Activated effector memory CD4-positive, alpha-beta T cell treated with anti-CD3 and anti-CD28 coated beads, Interleukin-2, amount 50 U/mL, for 16 hours (primary cell): ENCODE results near the gene PTPRN2.
"Not testable (repeated sequence)": the region's sequence is repeated elsewhere in the genome, so short reads cannot be mapped to it uniquely, and the experiment has no call there.

ENCODE experiments used
- DNase-seq: peaks from one replicate; pipeline ENCODE4 v3.0.0-alpha.2; 2020

Gene PTPRN2

DNA sequence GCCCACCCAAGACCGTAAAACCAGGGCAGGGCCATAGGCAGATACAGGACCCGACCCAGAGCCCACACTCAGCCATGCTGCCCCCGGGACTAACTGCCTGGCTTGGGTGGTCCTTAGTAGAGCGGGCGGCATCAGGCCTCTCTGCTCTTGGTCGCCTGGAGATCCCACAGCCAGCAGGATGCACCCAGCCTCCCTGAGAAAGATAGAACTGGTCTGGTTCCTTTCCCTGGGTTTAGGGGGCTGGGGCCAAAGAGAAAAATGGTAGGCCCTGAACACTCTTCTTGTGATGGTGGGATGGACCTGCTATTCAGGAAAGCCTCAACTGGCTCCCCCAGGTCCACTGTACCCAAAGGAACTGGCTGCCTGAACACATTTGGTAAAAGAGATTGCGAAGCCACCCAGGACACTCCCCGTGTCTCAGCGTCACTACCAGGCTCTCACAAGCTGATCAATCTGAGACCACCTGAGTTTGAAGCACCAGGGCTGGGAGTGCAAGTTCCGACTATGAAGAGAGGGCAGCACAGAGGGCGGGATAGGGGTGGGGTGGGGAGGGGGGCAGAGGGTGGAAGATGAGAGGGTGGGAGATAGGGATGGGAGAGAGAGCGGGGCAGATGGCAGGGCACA, 659.3 kb downstream of the PTPRN2 start:
- DNase-seq = no peak

DNA sequence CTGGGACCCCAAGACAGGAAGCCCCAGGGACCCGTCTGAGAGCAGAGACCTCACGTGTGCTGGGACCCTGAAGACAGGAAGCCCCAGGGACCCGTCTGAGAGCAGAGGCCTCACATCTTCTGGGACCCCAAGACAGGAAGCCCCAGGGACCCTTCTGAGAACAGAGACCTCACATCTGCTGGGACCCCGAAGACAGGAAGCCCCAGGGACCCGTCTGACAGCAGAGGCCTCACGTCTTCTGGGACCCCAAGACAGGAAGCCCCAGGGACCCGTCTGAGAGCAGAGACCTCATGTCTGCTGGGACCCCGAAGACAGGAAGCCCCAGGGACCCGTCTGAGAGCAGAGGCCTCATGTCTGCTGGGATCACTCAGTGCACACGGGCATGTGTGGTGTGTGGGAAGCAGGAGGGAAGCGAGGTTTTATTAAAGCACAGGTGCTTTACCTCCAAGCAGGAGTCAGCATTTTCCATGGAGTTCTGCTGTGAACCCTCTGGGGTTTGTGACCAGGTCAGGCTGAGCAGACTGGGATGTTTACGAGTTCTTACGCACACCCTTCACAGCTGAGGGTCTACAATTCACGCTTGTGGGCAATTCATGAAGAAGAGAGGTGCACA, 660.2 kb downstream of the PTPRN2 start:
- DNase-seq = no peak

DNA sequence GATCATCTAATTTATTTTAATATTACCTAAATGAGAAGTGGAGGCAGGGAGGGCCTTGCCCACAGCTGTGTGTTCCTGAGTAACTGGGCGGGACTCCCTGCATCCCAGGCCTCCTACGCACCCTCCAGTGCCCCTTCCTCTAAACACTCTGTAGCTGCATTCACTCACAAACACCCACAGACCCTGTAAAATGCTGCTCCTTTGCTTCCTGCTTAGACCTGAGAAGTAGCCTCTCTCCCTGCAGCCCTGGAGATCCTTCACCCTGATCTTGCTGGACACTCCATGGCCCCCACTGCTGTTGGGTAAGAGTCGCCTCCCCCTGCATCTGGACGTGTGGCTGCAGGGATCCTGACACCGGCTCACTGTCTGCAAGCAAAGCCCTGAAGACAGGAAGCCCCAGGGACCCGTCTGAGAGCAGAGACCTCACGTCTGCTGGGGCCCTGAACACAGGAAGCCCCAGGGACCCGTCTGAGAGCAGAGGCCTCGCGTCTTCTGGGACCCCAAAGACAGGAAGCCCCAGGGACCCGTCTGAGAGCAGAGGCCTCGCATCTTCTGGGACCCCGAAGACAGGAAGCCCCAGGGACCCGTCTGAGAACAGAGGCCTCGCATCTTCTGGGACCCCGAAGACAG, 661.0 kb downstream of the PTPRN2 start:
- no peak for DNase-seq

DNA sequence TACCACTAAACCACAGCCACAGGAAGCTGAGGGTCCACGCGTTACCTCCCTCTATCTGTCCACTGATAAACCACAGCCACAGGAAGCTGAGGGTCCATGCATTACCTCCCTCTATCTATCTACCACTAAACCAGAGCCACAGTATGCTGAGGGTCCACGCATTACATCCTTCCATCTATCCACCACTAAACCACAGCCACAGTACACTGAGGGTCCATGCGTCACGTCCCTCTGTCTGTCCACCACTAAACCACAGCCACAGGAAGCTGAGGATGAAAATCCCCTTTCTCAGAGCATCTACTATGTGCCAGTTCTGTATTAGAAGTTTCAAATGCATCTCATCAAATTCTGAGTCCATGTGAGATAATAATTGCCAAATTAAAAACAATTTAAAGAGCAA, 661.5 kb downstream of the PTPRN2 start:
- DNase-seq = no peak

DNA sequence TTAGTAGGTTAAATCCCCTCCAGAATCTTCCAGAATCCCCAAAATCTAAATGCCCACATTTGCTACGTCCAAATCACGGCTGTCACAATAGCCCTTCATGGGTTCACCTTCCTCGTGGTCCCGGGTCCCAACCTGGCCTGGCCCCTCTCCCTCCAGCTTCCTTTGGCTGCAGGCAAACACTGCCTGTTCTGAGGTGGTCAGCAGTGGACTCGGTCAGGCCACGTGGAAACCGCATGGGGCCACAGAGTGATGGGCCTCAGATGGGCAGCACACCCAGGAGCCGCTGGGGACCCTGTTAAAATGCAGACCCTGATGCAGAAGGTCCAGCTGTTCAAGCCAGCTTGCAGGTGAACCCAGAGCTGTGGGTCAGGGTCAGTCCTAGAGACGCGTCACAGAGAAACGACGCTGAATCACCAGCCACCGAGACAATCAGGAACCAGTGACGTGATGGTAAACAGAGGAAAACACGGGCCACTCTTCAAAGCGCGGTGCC, 662.2 kb downstream of the PTPRN2 start:
- no peak for DNase-seq

DNA sequence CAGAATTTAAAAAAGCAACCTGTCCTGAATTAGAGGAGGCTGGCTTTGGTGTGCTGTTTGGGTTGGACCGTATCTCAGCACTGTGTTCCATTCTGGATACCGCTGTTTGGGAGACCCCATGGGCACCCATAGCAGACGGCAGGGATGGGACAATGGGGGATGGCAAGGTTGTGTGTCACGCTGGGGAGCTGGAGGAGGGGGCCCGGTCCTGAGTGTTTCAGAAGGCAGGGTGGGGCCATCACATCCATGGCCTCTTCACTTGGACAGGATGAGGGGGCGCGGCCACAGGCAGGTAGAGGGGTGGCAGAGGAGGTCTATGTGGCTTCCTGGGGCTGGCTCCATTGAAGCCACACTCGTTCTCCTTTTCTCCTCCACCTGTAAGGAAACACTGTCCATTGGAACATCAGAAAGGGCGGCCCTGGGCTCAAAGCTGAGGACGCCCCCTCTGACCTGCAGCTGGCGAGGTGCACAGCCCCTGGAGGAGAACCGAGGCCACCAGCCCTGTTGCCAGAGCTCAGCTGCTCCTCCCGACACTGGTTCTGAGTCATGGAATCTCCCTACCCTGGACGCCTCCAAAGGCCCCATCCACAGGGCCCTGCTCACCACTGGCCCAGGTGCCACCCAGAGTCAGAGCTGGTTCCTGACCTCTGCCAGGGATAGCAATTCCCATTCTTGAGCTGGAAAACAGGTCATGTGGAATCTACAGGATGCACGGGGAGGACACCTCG, 663.6 kb downstream of the PTPRN2 start:
- DNase-seq = no peak

DNA sequence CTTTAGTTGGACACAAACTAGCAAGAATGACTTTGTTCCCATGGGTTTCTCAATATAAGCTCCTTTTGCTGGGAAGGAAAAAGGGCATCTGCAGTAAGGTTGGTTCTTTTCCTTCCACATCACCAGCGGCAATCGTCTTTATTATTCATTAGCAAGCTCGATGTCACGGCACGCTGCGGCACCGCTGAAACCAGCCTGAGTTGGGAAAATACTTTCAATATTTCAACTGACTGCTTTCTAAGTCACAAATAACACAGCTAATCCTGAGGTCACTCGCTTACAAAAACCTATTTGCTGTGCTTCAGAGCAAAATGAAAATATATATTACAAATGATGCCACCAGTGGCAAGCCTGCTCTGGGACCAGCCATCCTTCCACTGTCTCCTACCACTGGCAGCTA, 665.0 kb downstream of the PTPRN2 start:
- no peak for DNase-seq

DNA sequence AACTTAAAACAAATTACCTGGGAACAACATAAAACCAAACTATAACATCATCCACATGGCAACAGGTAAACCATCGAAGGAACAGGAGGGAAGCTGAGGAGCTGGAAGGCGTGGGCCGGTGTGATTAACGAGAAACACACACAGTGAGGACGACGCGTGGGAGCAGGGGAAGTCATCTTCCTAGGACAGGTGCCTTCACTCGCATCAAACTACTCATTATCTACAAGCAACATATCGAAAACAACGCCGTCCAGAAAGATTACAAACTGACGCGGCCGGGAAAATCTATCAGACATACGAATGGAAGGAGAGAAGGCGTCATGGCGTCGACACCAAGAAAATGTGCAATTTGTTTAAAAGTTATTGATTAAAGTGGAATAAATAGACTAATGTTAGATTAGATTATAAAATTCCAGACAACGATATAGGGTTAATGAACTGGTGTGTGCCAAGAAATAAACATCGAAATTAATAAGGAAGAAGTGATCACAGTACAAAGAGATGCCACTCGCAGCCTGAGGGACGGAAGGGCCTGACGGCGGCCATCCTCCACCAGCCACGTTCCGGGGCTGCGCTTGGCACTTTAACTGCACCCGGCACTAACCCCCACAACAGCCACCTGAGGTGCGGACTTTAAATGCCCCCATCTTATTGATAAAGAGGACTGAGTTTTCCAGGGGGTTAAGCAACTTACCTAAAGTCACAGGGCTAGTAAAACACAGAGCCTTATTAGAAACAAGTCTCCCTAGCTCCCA, 669.1 kb downstream of the PTPRN2 start:
- DNase-seq = no peak

DNA sequence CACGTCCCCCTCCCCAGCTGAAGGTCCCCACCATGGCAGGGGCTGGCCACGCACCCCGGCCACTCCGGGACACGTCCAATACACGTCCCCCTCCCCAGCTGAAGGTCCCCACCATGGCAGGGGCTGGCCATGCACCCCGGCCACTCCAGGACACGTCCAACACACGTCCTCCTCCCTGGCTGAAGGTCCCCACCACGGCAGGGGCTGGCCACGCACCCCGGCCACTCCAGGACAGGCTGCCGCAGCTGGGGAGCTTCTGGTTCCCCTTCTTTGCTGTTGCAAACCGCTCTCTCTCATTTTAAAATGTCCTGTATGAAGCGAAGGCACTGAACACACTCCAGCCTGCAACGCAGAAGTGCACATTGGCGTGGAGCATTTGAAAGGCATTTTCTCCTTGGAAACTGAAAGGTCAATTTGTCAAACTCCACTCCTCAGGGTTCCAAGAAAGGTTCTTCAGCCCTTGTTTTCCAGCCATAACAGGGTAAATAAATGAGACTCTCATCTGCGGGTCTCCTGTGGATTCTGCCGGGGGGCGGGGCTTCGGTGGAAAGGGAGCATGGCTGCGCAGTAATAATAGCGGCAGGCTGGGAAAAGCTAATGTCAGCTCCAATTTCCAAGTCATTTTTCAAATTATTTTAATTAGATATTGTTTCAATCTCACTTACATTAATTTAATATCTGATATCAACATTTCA, 670.5 kb downstream of the PTPRN2 start:
- no peak for DNase-seq

DNA sequence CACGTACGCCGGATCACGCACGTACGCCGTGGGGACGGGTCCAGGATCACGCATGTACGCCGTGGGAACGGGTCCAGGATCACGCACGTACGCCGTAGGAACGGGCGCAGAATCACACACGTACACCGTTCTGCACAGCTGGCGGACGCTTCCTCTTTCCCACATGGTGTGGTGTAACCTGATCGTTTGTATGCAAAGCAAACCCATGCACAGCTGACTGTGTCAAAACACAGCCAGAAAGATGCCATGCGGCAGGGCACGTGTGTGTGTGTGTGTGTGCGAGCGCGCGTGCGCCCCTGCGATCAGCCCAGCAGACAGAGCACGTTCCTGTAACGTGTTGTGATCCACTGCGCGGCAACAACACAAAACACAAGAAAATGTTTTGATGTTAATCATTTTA, 677.2 kb downstream of the PTPRN2 start:
- no peak for DNase-seq

DNA sequence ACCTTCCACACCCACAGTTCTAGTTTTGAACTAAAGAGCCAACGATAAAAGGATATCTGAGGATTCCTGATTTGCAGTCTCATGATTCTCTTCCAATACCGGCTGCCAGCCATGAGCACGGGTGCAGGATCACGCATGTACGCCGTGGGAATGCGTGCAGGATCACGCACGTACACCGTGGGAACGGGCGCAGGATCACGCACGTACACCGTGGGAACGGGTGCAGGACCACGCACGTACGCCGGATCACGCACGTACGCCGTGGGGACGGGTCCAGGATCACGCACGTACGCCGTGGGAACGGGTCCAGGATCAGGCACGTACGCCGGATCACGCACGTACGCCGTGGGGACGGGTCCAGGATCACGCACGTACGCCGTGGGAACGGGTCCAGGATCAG, 677.6 kb downstream of the PTPRN2 start:
- not testable (repeated sequence) for DNase-seq

DNA sequence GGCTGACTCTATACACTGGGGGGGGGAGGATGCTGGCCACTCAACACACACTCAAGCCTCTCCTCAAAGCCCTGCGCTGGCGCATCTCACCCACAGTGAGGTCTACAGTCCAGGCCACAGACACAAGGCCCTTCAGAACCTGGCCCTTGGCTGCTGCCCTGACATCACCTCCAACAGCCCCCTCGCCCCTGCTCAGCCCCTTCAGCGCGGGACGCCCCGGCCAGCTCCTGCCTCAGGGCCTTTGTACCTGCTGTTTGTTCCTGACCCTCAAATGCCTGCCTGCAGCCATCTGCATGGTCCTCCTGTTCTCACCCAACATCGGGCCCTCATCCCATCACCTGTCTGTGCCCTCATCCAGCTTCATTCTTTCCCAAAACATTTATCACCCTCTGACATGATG, 678.3 kb downstream of the PTPRN2 start:
- DNase-seq = peak; percentile 46

DNA sequence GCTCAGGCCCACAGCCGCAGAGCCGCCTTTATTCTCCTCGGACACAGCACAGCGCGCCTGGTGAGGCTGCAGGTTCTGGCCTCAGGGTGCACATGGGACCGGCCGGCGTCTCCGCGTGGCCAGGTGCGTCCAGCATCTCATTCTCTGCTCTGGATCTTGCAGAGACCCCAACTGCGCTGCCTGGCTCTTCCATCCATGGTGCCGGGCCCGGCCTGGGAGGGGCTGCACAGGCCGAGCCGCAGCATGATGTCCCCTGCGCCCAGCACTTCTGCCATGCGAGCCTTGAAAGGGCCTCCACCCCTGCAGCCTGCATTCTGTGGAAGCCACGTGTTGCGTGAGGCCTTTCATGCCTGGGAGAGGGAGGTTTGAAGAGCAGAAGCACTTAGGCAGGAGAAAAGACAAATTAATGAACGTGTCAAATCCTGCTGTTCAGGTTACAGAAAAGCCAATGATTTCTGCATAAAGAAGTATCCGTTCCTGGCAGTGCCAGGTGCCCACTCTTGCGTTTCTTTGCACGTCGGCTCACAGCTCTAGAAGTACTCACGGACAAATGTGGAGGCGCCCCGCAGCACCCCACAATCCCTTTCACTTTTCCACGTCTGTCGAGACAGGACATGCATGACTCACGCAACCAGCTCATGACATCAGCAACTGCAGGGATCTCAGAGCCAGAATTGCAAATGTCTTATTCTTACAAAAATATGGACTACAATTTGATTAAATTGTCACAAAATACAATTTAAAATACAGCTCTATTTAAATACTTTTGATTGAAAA, 679.4 kb downstream of the PTPRN2 start:
- DNase-seq = peak; percentile 56

DNA sequence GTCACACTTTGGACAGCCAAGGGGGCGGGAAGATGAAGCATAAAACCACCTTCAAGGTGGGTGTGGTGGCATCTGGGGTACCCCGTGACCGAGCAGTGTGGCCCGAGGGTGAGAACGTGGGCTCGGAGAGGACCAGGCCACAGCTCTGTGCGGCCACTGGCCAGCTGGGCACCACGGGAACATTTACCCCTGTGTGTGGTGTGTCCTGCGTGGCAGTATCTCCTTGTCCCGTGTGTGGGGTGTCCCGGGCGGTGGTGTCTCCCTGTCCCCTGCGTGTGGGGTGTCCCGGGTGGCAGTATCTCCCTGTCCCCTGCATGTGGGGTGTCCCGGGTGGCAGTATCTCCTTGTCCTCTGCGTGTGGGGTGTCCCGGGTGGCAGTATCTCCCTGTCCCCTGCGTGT, 680.5 kb downstream of the PTPRN2 start:
- DNase-seq = peak; percentile 33

DNA sequence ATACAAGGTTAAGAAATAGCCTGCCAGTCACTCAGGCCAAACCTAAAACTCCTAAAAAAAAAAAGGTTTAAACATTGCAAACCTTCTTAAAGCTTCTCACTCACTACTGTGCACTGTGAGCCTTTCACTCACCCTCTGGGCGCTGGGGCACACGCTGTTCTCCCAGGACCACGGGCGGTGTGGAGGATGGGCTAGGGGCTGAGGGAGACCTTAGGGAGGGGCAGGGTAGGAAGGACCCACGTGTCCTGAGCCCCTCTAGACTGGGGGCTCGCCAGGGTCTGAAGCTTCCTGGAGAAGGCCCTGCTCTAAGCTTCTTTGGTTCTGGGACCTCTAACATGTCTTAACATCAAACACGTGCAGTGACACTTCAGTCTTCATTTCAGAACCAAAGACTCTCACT, 681.0 kb downstream of the PTPRN2 start:
- peak; percentile 37 for DNase-seq

DNA sequence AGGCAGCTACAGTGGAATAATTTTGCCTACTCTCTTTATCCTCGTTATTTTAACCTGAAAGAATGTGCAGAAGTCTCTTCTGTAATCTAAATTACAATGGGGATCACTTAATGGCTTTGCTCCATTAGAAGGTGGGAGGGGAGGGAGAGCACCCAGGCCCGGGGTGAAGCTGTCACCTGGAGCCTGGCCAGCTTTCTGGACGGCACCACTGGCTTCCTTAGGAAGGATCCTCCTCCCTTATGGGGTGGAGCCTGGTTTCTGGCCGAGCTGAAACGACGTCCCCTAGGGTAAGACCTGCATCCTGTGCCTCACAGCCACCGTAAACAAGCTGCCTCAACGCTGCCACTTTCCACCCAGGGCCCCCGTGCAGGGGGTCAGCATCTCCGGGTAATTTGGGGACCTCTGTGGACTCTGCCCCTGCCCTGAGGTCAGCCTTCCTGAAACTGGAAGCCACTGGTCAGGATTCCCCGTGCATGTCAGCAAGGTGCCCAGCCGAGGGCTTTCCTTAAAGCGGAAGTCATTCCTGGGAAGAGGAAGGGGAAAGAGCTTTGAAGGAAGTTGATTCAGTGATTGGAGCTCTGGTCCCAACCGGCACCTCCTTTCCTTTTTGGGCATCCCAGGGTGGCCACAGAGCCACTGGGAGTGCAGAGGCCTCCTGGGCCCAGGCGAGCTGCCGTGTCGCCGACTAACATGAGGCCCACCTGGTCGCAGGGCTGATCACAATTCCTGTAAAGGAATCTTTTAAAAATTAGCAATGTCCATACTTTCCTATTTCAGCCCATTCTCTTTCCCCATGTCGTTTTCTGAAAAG, 681.8 kb downstream of the PTPRN2 start:
- peak; percentile 43 for DNase-seq

DNA sequence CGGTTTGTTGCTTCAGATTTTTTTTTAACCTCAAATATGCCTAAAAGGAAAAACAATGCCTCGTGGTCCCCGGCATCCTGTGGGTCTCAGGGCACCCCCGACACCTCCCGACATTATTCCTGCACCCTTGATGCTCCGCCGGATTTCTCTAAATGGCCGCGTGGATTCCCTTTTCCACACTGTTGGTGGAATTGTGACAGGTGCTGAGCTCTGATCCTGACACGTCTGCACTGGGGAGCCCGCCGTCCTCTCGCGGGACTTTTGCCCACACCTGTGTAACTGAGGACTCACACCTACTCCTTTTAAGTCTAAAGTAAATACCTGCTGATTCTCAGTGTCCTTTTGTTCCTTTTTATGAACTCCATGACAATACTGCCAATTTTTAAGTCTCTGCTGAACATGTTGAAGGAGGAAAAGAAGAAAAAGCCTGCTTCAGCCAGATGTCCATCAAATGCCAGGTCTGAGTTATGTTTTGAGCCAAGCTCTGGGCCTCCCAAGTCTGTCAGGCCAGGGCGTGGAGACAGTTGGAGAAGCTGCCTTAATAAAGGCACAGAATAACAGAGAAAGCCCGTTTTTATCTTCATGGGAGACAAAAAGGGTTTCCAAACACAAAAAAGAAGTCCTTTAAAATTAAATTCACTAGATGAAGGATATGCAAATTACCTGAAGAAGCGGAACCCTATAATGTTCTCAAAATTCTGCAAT, 682.6 kb downstream of the PTPRN2 start:
- peak; percentile 53 for DNase-seq

DNA sequence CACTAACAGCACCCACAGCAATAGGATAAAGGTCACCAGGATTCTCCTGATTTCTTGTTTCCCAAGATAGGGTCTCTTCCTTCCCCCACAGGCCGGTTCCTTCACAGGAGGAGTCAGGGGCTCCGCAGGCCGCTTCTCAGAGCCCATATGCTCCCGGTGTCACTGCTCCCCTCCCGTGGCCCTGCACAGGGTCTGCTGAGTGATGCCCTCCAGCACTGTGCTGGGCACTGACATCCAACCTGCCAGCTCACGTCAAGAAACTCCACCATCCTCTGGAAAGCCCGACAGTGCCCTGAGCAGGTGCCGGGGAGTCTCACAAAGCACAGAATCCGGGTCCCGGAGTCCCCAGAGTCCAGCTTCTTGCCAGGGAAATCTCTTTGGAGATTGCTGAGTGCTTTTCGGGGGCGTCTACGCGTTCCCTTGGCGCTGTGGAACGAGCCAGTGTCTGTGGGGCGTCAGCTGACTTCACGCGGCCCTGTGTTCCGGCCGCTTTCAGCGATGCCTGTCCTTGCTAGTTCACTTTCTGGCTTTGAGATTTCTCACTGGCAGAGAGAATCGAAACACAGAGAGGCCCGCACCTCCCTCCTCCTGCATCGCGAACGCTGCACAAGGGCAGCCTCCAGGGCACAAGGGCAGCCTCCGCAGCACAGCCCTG, 683.3 kb downstream of the PTPRN2 start:
- DNase-seq = peak; percentile 59

DNA sequence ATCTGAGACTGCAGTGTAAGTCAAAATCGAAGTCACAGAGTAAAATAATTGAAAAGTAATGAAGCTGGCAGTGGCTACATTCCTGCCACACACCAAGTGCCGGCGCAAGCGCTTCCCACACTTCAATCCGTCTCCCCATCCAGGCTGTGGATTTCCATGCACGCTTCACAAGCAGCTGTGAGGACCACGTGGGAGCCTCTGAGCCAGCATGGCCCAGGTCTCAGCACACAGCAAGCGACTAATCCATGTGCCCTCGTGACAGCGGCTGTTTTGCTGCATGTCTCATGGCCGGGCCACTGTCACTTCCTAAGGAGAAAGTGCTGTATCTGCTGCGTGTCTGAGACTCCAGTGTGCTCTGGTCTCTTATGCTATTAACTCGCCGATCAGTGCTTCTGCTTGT, 683.9 kb downstream of the PTPRN2 start:
- DNase-seq = peak; percentile 50
